ENCODE measurements around the gene HLA-B.
A peak's percentile ranks its signal among the peaks of the same experiment; 100 is the strongest.
"Not testable (repeated sequence)": the region's sequence is repeated elsewhere in the genome, so short reads cannot be mapped to it uniquely, and the experiment has no call there.

Gene HLA-B

DNA sequence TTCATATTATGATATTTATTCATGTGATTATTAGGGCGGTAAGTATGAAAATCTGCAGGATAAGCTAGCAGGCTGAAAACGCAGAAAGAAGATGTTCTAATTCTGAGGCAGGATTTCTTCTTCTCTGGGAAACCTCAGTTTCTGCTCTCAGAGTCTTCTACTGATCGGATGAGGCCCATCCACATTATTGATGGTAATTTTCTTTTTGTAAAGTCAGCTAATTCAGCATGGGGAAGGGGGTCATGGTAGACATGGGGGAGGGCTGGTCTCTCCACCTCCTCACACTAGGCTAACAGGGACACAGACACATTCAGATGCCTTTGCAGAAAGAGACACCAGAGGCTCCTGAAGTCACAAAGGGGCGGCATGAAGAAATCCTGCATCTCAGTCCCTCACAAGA lies 24.7 kb upstream of the HLA-B start:
- DNase-seq = no peak

DNA sequence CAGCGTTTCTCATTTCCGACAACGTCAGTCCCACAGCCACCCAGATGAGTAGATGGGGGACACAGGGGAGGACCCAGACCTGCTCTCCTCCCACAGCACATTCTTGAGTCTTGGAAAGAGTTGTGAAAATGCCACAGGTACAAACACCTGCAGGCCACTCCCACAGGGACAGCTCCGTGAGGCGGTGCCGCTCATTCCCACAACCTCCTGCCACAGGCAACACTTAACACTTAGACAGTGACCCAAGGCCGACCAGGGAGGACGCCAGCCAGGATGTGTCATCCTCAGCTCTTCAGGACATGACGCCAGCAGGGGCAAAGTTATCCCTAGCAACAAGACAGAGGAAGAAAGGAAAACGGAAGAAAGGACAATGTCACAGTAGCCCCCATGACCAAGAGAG lies 22.9 kb upstream of the HLA-B start:
- no peak for DNase-seq

DNA sequence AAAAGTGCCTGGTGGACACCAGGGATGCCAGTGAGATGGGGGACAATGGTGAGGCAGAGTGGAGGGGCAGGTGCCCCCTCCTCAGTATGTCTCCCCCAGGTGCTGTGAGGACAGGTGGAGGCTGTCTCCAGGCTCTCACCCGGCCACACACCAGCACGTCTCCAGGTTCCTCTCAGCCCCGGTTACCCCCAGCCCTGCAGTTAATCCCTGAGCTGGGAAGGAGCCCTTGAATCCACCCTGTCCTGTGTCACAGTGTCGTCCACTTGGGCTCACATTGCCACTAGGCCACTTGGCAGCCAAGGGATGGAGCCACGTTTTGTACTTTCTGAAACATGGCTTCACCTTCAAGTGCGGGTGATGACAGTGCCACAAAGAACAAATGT lies 21.7 kb upstream of the HLA-B start:
- no peak for DNase-seq

DNA sequence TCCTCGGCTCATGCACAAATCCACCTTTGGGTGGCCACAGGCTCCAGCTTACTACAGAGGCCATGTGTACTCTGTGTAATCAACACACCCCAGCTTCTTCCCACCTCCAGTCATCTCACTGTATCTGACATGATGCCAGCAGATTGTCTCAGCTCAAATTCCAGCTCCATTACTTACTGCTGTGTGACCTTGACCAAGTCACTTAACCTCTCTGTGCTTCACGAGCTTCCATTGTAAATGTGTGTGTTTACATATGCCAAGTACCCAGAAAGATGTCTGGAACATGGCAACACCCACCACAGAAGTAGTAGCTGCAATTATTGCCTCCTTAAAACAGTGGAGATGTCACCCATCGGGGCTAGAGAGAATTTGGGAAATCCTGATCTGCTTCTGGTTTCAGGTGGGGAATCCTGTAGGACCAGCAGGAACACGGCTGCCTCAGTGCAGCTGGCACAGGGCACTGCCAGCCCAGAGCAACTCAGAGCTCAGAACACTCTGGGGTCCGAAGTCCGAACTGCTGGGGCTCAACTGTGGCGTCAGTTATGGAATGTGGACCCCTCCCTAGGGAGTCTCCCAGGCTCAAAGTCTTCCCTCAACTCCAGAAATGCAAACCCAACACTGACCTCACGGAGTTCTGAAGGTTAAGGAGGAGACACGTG lies 21.2 kb upstream of the HLA-B start:
- no peak for DNase-seq

DNA sequence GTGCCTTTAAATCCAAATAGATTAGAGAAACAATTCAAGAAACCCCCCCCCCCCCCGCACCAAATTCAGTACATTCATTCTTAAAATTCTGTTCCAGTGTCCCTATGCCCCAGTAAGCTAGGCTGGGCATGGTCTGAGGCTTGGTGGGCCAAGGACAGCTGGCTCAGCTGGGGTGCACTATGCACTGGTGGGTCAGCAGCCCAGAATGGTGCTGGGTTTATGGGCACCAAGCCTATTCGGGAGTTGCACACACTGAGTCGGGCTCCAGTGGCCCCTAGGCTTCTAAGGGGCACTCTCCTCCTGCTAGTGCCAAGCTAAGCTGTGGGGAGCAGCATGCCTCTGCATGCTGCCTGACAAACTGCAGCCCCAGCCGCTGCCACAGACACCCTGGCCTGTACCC lies 20.1 kb upstream of the HLA-B start:
- no peak for DNase-seq

DNA sequence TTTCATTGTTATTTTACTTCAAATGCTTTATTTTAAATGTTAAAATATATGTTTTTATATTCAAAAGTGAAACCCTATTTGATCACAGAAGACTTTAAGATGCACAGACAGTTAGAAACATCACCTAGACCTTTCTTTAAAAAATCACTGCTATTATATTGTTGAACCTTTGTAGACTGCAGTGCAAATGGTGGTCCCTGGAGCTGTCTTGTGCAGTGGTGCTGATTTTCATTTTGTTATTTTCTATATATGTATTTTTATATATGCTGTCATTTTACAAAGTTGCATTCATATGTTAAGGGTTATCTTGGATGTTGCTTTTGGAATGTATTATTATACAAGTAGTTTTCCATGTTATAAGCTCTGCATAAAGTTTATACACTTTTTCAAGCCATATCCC lies 18.7 kb upstream of the HLA-B start:
- no peak for DNase-seq

DNA sequence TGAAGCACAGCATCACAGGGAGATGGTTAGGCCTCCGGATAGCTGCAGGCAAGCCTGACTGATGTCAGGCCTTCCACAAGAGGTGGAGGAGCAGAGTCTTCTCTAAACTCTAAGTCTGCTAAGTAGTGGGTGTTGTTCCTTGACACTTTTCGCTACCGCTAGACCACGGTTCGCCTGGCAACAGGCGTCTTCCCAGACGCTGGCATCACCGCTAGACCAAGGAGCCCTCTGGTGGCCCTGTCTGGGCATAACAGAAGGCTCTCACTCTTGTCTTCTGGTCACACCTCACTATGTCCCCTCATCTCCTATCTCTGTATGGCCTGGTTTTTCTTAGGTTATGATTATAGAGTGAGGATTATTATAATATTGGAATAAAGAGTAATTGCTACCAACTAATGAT lies 17.1 kb upstream of the HLA-B start:
- DNase-seq = not testable (repeated sequence)

DNA sequence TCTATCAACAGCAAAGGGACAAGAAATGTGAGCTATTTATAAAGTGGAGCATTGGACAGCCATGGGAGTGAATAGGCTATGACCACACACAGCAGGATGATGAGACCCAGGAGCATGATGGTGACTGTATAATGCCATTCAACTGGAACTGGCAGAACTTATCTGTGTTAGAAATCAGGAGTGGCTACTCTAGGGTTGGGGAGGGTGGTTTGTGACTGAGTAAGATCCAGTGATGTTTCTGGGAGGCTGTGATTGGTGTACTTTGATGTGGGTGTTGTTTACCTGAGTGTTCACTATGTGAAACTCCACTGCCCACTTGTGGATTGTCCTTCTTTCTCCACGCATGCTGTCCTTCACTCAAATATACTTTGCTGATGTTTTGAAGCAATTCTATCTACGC lies 11.5 kb upstream of the HLA-B start:
- DNase-seq = no peak

DNA sequence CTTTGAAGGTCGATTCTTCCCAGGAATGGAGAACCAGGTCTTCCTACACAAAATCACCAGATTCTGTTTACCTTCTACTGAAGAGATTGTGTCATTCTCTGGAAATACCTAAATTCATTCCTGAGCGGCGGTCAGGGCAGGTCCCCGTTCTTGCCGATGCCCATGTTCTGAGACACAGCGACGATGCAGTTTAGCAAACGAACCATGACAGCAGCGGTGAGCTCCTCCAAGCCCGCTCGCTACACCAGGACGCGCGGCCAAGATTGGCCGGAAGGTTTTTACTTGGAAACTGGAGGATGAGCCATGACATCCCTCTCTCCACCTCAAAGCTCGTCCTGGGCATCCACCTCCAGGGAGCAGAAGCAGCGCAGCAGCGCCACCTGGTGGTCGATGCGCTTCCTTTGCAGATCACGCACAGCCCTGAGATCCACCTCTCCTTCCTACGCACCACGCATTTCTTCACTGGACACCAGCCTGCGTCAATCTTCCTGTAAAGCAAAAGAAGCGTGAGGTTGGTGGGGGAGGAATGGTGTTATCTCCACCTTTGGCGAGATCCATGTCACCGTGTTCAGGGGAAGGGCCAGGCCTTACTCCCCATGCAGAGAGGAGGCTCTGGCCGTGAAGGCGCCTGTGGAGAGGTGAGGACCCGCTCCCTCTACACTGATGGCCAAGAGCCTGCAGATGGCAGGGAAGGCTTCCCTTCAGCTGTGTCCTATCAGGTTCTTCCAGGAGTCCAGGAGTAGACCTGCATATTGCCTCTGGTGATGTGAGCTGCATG lies 9.9 kb upstream of the HLA-B start:
- peak; percentile 91 for DNase-seq

DNA sequence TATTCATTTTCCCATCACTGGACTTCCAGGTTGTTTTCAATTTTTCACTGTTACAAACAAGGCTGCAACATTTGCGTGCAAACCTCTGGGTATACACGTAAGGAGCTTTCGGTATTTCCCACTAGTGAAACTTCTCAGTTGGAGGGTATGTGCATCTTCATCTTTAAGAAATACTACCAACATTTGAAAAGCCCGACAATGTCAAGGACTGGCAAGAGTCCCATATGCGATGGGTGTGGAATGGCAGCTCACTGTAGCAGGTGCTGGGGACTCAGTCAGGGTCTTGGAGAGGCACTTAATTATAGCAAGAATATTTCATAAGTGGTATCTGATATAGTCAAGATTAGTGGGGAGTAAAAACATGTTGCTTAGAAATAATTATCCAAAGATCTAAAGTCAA lies 8.9 kb upstream of the HLA-B start:
- no peak for DNase-seq

DNA sequence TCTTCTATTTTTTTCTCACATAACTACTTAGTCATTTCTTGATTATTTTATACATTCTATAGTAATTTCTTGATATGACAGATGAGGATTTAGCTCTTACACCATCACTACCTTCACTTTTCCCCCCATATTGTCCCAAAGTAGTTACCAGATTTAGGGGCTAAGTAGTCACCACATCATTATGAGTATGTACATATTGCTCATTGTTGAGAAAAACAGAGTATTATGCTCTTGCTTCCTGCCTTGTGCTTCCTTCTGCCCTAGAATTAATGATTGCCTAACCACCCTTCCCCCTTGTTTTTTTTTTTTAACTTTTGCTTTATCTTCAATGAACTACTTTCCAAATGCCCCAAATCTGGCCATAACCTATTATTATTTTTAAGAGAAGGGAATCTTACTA lies 6.8 kb upstream of the HLA-B start:
- DNase-seq = peak; percentile 52

DNA sequence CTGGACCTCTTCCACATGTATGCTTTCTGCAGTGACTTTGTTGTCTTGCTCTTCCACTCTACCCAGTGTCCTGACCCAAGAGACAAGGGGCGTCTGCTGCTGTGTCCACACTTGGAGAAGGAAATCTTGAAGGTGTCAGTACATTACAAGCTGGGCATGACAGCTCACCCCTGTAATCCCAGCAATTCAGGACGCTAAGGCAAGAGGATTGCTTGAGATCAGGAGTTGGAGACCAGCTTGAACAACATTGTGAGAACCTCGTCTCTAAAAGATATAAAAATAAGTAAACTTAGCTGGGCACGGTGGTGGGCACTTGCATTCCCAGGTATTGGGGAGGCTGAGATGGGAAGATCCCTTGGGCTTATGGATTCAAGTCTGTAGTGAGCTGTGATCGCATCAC lies 5.8 kb upstream of the HLA-B start:
- DNase-seq = no peak

DNA sequence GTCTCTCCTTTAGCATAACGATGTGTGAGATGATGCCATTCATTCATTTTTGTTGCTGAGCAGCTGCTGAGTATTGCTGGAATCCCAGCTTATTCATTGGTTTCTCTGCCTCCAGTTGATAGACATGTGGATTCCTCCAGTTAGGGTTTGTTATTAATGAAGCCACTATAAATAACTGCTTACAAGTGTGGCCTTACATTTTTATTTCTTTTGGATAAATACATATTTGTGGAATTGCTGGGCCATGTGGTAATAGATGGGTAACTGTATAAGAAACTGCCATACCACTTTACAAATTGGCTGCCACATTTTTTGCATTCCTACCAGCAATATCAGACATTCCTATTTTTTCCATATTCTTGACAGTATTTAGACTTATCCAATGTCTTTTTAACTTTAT lies 2.6 kb upstream of the HLA-B start:
- DNase-seq = no peak

DNA sequence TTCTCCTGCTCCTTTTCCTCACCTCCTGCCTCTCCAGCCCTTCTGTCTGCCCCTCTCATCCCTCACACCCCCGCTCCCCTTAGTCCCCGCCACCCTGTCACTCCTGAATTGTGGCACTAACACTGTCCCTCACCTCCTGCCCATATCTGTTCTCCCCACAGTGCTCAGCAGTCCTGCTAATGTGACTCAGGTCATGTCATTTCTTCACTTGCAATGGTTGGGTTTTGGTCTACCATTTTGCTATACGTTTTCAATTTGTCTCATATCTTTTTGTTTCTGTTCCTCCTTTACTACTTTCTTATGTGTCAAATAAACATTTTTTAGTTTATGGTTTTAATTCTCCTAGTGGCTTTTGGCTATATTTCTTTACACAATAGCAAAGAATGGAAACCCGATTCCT lies 1.3 kb upstream of the HLA-B start:
- DNase-seq = peak; percentile 33

DNA sequence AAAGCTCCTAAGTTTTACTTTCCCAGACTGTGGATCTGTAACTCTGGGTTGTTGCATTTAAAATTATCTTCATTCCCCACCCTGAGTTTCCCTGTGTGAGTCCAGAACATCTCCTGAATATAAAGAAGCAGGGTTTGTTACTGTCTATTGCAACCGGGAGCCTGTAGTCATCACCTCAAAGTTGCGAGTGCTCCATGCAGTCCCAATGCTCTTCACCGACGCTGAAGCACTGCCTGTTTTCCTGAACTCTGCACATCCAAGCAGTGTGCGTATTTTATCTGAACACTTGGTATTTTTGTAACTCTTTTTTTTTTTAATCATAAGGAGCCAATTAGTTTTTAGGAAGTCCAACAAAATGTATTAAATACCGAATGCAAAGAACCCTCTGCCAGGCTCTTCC lies 907 bp upstream of the HLA-B start:
- no peak for DNase-seq

DNA sequence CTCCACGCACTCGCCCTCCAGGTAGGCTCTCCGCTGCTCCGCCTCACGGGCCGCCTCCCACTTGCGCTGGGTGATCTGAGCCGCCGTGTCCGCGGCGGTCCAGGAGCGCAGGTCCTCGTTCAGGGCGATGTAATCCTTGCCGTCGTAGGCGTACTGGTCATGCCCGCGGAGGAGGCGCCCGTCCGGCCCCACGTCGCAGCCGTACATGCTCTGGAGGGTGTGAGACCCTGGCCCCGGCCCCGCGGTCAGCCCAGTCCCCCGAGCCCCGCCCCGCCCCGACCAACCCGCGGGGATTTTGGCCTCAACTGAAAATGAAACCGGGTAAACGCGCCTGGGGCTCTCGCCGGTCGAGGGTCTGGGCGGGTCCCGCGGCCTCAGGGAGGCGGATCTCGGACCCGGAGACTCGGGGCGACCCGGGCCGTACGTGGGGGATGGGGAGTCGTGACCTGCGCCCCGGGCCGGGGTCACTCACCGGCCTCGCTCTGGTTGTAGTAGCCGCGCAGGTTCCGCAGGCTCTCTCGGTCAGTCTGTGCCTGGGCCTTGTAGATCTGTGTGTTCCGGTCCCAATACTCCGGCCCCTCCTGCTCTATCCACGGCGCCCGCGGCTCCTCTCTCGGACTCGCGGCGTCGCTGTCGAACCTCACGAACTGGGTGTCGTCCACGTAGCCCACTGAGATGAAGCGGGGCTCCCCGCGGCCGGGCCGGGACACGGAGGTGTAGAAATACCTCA lies 598 bp downstream of the HLA-B start:
- peak; percentile 47 for DNase-seq

DNA sequence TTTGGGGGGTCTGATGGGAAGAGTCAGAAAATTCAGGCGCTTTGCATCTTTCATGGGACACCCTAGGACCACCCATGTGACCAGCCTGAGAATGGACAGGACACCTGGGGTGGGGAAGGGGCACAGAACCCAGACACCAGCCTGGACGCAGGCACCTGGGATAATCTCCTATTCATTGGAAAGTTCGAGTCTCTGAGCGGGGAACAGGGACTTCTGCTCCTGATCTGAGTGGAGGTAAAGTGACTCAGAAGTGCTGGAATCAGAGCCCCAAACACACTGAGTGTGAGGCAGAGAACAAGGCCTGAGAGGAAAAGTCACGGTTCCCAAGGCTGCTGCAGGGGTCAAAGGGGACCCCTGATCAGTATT lies 1.4 kb downstream of the HLA-B start:
- DNase-seq = no peak

DNA sequence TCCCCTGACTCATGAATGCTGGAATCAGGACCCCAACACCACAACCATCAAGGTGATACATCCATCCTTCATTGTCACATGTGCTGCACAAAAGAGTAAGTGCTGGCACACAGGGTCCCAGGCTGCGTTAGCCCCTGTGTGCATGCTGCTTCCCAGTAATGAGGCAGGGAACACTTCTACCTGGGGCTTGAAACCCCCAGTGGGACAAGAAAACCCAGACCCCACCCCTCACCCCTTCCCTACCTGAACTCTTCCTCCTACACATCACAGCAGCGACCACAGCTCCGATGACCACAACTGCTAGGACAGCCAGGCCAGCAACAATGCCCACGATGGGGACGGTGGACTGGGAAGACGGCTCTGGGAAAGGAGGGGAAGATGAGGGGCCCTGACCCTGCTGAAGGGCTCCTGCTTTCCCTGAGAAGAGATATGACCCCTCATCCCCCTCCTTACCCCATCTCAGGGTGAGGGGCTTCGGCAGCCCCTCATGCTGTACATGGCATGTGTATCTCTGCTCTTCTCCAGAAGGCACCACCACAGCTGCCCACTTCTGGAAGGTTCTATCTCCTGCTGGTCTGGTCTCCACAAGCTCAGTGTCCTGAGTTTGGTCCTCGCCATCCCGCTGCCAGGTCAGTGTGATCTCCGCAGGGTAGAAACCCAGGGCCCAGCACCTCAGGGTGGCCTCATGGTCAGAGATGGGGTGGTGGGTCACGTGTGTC lies 2.0 kb downstream of the HLA-B start:
- no peak for DNase-seq

DNA sequence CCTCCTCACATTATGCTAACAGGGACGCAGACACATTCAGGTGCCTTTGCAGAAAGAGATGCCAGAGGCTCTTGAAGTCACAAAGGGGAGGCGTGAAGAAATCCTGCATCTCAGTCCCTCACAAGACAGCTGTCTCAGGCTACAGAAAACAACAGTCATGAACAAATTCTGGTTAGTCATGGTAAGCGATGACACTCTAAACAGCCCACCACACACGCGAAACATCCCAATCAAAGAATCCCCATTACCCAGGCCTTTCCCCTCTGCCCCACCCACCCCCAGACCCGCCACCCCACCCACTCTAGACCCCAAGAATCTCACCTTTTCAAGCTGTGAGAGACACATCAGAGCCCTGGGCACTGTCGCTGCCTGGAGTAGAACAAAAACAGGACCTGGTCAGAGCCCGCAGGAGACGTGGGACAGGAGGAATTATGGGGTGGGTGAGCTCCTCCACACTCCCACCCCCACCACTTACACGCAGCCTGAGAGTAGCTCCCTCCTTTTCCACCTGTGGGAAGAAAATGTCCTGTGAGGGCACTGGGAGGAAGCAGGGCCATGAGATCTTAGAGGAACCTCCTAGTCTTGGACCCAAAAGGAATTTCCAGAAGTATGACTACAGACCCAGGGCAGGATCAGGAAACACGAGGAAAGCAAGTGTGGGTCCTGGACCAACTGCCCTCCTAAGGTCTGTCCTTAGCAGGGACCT lies 2.7 kb downstream of the HLA-B start:
- DNase-seq = peak; percentile 35

DNA sequence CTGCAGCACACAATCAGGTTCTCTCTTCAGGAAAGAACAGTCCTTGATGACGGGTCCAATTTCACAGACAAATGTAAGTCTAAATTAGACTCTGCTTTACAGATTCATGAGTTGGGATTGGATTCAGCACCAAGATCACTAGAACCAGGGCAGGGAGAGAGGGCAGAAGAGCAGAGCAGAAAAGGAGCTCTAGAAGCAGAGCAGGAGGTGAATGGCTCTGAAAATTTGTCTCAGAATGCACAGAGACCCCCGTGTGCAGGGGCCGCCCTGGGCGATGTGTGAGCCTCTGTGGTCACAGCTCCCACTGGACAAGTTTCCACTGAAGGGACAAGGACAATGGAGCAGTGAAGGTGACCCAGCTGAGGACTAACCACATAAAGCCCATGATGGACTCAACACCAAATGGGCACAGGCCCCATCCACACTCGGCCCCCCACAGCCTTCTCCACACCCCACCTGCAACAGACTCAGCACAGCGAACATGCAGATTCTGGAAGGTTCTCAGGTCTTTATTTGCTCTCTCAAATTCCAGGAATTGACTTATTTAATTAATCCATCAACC lies 3.5 kb downstream of the HLA-B start:
- no peak for DNase-seq

DNA sequence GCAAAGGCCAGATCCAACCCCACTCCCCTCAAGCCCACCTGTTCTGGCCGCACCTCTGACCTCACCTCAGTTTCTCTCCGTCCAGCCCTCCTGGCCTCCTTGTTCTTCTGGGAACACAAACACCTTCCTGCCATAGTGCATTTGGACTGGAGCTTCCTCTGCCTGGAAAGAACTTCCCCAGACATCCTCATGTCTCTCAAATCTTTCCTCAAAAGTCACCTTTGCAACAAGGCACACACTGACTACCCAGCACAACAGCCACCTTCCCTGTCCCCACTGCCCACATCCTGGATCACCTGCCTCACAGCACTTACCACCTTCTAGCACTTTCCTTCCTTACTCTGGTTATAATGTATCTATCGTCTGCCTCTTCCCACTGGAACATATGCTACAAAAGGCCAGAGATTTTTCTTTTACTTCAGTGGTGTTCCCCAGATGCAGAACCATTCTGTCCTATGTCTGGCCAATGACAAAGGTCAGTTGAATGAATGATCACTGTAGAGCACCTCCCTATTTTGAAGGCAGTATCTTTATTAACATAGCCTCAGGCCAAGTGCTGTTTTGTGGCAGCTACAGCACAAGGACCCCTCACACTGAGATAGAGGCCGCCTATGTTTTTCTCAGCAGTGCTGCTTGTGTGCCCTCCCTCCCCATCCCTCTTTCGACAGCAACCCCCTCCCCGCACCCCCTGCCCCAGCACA lies 4.1 kb downstream of the HLA-B start:
- DNase-seq = peak; percentile 28

DNA sequence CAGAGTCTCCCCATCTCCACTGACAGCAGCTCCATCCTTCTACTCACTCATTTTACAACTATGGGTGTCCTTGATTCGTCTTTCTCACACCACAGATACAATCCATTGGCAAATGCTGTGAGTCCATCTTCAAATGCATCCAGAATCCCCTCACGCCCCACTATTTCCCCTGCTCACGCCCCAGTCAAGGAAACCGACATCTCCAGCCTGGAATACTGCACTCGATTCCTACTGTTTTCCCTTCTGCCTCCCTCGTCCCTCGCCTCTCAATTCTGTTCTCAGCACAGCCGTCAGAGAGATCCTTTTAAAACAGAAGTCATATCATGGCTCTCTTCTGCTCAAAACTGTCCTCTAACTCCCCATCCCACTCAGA lies 4.7 kb downstream of the HLA-B start:
- DNase-seq = no peak
